NCI-H82 treated with DMSO at 0.1 percent for 48 hours (cell line): ENCODE results near the gene ZBBX.
"Not testable (repeated sequence)": the region's sequence is repeated elsewhere in the genome, so short reads cannot be mapped to it uniquely, and the experiment has no call there.

Experiments used
- DNase-seq: peaks from one replicate; lab custom pipeline; 2025; ENCODE audit not compliant: unreplicated experiment; lab: John Stamatoyannopoulos, UW

ZBBX gene, protein sequence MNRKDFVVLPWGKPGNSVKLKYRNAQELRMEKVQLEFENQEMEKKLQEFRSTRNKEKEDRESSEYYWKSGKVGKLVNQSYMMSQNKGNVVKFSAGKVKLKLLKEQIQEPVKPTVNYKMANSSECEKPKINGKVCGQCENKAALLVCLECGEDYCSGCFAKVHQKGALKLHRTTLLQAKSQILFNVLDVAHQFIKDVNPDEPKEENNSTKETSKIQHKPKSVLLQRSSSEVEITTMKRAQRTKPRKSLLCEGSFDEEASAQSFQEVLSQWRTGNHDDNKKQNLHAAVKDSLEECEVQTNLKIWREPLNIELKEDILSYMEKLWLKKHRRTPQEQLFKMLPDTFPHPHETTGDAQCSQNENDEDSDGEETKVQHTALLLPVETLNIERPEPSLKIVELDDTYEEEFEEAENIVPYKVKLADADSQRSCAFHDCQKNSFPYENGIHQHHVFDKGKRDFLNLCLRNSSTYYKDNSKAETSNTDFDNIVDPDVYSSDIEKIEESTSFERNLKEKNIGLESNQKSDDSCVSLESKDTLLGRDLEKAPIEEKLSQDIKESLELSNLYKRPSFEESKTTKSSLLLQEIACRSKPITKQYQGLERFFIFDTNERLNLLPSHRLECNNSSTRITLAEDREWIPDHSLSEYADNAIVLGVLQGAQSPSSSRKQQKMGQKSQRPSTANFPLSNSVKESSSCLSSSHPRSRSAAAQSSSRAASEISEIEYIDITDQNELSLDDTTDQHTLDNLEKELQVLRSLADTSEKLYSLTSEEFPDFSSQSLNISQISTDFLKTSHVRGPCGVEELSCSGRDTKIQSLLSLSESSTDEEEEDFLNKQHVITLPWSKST

DNA sequence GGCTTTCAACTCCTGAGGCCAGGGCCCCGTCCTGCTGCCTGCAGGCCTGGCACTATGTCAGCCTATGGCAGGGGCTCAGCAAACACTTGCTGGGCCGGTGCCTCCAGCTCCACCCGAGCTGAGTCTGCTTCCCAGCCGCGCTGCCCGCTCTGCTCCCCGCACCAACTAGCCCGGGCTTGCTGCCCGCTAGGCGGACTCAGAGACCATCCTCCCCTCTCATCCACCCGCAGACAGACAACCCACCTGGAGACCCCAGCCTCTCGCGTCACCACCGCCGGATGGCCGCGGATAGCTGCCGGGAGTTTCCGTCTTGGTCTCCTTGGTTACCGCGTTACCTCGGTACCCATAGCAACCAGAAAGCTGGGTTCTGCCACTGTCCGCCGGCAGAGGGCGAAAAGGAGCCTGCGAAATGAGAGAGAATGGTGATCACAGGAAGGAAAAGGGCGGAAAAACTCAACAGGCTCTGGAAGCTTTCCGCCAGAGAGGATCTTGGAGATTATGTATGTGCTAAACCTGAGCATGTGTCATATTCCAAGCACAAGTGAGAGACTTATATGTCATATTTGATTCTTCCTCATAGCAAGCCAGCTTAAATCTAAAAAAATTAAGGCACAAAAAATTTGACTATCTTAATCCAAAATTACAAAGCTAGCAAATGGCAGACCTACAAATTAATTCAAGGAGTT lies at the start of gene ZBBX:
ZBBX (minus strand) TSS at position 294 of the 686 bp plus-strand sequence. CDS start 7,396 bp downstream, outside the sequence.
- peak; percentile 91 for DNase-seq

DNA sequence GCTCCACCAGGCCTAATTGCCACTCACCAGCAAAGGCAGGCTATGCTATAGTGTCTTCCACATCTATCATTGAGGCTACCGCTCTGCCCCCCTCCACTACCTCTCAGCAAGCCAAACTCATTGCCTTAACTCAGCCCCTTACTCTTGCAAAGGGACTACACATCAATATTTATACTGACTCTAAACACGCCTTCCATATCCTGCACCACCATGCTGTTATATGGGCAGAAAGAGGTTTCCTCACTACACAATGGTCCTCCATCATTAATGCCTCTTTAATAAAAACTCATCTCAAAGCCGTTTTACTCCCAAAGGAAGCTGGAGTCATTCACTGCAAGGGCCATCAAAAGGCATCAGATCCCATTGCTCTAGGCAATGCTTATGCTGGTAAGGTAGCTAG lies 46.9 kb upstream of the ZBBX start:
- not testable (repeated sequence) for DNase-seq

DNA sequence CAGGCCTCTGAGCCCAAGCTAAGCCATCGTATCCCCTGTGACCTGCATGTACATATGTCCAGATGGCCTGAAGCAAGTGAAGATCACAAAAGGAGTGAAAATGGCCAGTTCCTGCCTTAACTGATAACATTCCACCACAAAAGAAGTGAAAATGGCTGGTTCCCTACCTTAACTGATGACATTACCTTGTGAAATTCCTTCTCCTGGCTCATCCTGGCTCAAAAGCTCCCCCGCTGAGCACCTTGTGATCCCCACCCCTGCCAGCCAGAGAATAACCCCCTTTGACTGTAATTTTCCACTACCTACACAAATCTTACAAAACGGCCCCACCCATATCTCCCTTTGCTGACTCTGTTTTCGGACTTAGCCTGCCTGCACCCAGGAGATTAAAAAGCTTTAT lies 42.3 kb upstream of the ZBBX start:
- not testable (repeated sequence) for DNase-seq

DNA sequence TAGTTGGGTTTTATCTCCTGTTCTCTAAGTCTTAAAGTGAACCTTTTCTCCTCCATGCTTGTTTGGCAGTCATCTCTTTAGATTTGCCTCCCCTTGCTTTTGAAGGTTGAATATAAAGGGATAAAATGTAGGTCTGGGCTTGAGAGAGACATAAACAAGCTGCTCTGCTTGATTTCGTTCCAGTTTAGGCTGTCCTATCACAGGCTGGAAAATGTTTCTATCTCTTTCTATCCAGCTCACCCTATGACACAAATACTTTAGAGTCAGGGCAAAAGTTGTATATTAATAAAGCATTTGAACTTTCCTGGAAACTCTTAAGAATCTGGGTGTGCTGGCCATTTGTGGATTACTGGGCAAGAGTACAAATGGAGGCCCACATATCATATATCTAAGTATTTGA lies 29.5 kb upstream of the ZBBX start:
- DNase-seq = no peak

DNA sequence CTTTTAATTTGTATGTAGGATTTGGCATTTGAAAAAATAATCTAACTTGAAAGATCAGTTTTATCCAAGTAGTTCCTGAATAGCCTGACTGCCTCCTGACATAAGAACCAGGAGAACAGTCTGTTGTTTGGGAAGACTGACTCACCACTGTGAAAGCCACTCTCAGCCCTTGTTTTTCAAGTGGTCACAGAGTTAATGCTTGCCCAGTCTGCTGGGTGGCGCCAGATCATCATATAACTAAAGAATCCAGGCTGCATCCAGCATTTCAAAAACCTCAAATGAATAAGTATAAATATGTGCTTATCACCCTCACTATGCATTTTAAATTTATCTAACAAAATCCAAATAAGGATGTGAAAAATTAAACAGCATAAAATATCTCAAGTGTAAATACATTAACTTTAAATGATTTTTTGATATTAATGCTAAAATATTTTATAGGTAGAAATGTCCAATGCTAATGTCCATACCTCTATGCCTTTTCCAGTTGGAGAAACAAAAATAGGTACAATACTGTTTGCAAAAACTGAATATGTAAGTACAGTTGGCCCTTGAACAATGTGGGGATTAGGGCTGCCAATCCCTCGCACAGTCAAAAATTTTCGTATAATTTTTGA lies 26.9 kb upstream of the ZBBX start:
- DNase-seq = peak; percentile 64

DNA sequence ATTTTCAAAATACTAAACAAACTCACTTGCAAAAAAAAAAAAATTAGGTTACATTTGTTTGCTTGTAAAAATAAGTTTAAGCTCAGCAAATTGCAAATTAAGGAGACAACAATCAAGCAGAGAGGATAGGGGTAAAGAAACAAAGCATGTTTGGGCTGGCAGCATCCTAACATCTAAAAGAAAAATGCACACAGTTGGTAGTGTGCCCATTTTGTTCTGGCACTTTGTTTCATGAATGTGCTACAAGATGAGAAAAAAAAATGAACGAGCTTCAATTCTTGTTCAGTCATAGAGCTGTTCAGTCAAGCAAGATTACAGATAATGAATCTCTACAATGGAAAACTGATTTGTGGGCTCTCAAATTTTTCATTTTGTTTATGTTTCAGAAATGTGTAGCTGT lies 17.7 kb upstream of the ZBBX start:
- no peak for DNase-seq

DNA sequence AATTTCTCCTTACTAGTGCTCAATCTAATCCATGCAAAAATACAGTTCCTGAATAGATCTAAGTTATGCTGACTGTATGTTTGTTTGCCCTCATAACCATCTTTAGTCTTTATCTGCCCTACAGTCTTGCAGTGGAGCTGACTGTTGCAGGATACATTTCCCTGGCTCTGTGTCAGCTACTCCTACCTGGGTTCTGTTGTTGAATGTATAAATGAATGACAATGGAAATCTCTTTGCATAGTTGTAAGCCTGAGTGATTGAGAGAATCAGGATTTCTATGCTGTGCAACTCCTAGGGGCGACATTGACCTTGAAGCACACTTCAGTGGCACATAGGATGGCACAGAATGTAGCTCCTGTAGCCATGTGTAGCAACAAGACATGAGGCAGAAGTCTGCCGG lies 16.0 kb upstream of the ZBBX start:
- no peak for DNase-seq

DNA sequence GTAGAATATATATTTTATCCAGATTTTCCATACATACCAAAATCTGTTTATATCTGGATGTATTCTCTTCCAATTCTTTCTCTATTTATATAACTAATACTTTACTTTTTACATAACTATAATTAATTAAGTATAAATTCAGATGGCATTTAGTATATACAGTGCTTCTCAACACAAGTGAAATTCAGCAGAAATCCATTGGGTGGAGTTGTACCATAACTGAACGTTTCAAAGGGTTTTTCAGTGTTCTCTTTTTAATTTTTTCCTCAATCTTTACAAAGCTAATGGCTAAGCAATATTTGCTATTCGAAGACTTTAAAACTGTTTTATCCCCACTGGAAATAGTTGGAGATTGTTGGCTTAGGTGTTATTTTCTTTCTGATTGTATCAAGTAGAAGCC lies 13.9 kb upstream of the ZBBX start:
- DNase-seq = no peak

DNA sequence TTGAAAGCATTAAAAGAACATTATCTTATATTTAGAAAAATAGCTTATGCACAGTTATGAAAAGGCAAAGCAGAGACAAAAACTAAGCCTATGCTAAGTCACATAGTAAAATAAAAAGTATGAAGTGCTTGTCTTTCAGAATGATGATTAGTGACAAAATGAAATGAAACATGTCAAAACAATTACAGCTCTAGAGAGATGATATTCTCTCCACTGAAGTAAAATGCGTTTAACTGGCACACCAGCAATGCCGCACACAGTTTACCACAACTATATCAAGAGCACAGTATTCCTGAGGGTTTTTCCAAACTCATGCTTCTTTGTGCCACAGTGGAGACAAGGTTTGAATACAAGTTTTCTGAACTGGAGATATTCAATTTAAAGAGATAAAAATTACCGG lies 2.1 kb upstream of the ZBBX start:
- DNase-seq = no peak

DNA sequence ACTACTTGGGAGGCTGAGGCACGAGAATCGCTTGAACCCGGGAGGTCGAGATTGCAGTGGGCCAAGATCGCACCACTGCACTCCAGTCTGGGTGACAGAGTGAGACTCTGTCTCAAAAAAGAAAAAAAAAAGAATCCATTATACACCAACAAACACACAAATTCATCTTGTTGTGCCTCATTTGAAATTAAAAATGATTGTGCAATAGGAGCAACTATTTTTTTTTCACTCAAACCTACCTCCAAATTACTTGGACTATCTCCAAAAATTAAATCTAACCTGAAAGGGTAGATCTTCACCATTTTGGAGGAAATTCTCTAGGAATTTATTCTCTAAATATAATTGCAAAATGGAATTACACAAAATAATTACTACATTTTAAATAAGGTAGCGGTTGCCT lies 4.6 kb downstream of the ZBBX start:
- DNase-seq = no peak

DNA sequence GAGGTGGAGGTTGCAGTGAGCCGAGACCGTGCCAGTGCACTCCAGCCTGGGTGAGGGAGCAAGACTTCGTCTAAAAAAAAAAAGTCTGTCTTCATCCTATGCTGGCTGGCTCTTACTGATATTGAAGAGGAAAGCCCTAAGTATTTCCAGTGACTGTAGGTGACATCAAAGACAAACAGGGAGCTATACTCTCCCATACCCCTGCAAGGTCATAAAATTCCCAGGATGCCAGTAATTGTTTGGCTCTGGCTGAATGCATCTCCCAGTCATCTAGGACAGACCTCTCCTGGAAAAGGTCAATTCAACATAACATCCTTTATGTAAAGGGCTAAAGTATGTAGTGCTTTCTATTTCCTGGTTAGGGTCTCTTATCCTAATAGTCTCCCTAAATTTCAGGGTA lies 8.0 kb downstream of the ZBBX start:
- DNase-seq = no peak

DNA sequence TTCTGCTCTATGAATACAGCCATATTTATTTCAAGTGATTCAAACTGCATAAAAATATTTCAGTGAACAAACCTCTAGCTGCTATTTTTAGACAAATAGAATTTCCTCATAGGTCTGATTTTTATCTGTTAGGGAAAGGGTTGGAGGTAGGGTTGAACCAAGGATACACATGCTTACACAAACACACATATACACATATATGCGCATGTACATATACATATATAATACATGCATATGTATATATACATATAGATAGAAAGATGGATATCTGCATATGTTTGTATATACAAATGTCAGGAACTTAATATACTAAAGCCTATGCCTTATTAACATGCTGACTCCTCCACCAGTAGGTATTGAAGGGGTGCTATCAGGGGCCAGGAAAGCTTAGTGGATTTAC lies 18.1 kb downstream of the ZBBX start:
- no peak for DNase-seq

DNA sequence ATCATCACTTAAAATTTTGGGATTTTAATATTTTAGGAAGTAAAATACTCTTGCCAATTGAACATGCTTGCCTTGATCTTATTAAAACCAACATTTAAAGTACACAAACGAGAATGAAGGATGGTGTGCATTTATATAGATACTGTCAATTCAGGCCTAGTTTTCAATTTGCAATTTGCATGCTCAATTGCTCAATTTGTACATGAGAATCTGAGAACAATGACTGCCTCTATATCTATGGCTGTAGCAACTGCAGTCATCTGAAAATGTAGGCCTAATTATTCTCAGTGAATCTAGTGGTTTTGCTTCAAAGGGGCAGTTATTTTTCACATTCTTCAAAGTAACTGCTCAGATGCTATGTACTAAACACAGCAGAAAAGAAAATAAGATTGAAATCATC lies 18.8 kb downstream of the ZBBX start:
- DNase-seq = no peak

DNA sequence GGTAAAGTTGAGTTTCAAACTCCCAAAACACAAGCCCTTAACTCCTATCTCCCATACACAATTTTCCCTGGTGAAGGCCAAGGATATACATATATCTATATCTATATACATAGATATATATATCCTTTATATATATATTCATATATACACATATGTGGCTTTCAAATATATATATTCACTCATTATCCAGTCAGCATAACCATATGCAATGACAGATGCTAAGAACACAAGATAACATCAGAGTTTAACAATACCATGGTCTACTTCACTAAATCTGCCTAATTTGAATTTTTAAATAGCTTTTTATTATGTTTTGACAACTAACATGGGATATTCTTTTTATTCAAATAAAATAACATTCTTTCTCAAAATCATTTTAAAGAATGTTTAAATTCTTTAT lies 24.7 kb downstream of the ZBBX start:
- DNase-seq = no peak

DNA sequence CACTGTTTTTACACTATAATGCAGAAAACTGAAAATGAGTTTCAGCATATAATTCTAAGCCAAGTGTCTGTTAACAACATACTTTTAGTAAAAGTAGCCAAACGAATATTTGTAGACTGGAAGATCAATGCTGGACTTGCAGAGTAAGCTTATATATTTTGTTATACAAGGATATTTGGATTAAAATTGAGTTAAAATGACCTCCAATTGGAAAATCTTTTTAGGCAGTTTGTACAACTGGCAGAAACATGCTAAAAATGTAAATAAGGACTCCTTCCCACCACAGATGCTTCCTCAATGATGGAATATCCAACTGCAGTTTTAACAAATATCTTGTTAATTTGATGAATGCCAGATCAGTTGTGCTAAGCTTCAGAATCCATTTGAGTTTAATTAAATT lies 25.3 kb downstream of the ZBBX start:
- no peak for DNase-seq

DNA sequence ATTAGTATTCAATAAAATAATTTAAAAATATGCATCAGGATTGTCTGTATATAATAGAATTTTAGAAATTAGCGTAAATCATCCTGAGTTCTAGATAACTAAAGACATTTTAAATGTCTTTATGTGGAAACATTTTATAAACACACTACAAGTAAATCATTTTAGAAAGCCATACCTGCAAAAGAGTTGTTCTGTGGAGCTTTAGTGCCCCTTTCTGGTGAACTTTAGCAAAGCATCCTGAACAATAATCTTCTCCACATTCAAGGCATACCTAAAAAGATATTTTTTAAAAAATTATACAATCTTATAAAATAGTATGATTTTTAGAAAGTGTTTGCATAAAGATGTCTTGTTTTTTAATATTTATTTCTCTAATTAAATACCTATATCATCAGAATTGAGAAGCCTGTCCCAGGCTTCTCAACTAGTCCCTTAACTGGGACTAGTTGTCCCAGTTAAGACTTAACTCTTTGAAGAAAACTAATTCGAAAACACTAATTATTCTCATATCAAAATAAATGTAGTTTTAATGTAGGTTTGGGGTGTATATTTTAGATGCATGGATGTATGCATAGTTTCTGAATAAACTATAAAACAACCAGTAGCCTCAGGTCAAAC lies 29.7 kb downstream of the ZBBX start:
- DNase-seq = peak; percentile 19

DNA sequence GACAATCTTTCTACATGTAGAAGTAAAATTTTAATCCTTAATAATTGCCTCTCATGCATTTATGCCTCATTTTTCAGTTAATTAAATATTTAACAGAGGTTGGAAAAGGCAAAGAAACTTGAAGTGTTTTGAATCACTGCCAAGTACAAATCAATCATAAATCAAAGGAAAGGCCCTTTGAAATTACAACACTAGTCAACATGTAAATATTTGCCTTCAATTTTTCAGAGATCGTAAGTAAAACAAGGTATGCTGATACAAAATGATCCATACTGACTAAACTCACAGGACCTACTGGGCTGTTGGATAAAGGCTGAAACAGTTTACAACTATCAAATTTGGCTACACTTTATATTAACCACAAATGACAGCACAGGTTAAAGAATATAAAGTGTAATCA lies 33.9 kb downstream of the ZBBX start:
- DNase-seq = no peak

DNA sequence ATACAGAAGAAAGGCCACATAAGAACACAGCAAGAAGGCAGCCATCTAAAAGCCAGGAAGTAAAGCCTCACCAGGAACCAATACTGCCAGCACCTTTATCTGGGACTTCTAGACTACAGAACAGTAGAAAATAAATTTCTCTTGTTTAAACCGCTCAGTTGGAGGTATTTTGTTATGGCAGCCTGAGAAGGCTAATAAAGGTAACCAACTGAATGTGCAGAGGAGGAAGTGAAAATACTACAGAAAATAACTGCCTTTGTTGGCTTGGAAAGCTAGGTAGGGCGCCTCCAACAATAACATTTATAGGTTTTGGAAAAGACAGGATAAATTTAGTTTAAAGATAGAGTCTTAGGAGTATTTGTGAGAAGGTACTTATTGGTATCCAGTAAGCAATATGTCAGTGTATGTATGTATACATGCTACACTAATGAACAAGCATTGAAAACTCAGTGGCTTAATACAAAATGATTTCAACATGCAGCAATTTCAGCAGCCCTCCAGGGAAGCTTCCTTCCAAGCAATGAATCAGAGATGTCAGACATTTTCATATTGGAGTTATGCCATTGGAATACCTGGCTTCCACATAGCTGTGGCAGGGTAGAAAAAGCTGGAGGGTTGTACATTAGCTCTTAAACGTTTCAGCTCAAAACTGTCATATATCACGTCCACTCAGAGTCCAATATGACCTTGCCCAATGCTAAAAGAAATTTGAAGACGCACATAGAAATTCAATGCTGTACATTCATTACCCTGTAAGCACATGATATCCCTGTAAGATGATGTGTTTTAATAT lies 48.9 kb downstream of the ZBBX start:
- DNase-seq = no peak

DNA sequence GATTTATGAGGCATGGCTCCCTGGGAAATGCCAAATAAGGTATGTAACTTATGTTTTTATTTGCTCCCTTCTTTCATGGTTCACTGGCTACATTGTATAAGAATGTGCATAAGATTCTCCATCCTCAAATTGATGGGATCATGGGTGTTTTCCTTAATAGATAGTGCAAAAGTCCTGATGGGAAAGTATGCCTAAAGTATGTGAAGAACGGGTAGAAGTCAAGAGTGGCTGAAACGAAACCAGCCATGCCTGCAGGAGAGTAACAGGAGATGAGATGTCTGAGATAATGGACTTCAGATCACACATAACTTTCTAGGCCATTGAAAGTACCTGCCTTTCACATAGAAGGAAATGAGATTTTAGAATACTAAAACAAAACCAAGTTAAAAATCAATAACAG lies 56.5 kb downstream of the ZBBX start:
- no peak for DNase-seq

DNA sequence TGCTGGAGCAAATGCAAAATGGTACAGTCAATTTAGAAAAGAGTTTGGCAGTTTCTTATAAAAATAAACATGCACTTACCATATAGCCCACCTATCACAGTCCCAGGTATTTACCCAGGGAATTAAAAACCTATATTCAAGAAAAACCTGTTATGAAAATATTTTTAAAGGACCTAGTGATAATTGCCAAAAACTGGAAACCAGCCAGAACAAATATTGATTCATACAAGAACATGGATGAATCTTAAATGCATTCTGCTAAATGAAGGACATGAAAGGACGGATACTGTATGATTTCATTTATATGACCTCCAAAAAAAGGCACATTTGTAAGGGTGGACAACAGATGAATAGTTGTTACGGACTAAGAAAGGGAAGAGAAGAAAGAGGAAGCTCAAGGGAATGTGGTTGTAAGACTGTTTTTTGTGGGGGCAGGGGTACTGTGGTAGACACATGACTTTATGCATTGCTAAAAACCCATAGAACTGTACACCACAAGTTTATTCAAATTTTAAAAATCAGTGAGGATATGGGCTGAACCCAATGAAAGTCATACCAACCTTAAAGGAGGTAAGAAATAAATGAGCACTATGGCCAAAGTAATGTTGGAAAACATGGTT lies 61.0 kb downstream of the ZBBX start:
- DNase-seq = no peak
